ENCODE data around the gene ADNP.

- TF ChIP-seq CTCF (IDR thresholded peaks at IDR 0.05) (no peak), POLR2A (IDR thresholded peaks at IDR 0.05) (no peak)
Measured at GRCh38 chr20:50885068-50885467, 46.2 kb downstream of the ADNP start.

All from esophagus squamous epithelium (tissue), 4 donors.